ENCODE measurements around the gene MT1X. TPM values are rescaled to one million over a fixed set of nuclear protein-coding genes. Genes with fewer than 3 reads are reported as not detected.
A peak's percentile ranks its signal among the peaks of the same experiment; 100 is the strongest.

Gene MT1X
- total RNA-seq, 1 donor from 2014 or later = 36.3 TPM

- peaks cover 20% of the 10 kb centered on the region for H3K4me1 Mint-ChIP-seq
- intact Hi-C loops (cut with micrococcal nuclease) = no loop called here
- H3K36me3 Mint-ChIP-seq (ENCODE audit: low read depth) = no peaks in the 10 kb centered on the region
- CTCF ChIA-PET = interaction anchor here (0.6 to 1.1 kb wide), 2 partner anchors 163 to 596 kb away, joined by 3 read pairs; no protein-coding TSS in a partner anchor
- POLR2A ChIA-PET = no interaction called here
- no peaks in the 10 kb centered on the region for H3K9me3 Mint-ChIP-seq
- no peak overlapping the region for H3K27ac Mint-ChIP-seq
- H3K27me3 Mint-ChIP-seq = peaks cover 17% of the 10 kb centered on the region
- no peak overlapping the region for H3K4me3 Mint-ChIP-seq
- TF ChIP-seq, protein P1, sequence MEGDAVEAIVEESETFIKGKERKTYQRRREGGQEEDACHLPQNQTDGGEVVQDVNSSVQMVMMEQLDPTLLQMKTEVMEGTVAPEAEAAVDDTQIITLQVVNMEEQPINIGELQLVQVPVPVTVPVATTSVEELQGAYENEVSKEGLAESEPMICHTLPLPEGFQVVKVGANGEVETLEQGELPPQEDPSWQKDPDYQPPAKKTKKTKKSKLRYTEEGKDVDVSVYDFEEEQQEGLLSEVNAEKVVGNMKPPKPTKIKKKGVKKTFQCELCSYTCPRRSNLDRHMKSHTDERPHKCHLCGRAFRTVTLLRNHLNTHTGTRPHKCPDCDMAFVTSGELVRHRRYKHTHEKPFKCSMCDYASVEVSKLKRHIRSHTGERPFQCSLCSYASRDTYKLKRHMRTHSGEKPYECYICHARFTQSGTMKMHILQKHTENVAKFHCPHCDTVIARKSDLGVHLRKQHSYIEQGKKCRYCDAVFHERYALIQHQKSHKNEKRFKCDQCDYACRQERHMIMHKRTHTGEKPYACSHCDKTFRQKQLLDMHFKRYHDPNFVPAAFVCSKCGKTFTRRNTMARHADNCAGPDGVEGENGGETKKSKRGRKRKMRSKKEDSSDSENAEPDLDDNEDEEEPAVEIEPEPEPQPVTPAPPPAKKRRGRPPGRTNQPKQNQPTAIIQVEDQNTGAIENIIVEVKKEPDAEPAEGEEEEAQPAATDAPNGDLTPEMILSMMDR (IDR thresholded peaks at IDR 0.05) = no peak
- DNase-seq (no peak), ATAC-seq (ENCODE audit: low read depth) (no peak)
These were observed 3.1 kb upstream of the MT1X start for GRCh38 chr16:56679078-56679730.

DNA sequence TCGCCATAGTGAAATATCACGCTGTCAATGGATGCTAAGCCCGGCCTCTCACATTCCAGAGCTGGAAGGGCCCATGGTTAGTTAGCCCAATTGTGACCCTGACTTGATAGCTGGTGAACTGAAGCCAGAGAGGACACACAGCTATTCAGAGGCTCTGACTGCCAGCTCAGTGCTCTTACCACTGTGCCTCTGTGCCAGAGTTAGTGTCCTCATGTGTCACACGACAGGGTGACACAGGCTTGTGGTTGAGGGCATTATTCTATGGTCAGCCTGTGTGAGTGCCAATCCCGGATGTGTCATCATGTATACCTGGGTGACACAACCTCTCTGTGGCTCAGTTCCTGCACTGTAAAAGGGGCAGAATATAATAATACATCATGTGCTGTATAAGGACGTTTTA, 2.5 kb upstream of the MT1X start:
- CTCF ChIA-PET = interaction anchor here (0.6 kb wide), 1 partner anchor 596 kb away, joined by 3 read pairs; no protein-coding TSS in a partner anchor
- intact Hi-C loops (cut with micrococcal nuclease) = loop anchor here (5.0 kb wide), 3 partner anchors 38 to 163 kb away; no protein-coding TSS in a partner anchor
- TF ChIP-seq, protein P1 (IDR thresholded peaks at IDR 0.05) = no peak

DNA sequence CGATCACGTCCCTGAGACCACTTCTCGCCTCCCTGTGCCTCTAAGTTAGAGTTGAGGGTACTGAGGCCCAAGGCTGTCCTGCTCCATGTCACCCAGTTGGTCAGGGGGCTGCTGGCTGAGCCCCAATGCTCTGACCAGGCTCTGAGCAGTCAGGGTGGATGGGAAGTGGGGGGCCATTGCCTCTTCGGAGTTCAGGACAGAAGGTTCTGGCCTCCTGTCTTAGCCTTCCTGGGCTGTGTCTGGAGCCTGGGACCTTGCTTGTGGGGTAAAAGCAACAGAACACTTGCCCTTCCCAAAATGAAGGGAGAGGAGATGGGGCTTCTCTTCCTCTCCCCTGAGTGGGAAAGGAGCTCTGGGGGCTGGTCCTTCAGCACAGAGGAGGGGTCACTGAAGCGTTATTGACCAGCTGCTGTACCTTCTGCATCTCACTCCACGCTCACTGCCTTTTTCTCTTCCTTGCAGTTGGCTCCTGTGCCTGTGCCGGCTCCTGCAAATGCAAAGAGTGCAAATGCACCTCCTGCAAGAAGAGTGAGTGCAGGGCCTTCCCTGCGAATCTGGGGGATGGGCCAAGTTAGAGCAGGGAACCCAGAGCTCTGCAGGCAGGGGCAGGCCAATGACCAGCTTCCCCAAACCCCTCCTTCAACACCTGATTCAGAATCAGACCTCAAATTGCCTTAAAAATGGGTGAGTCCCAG, 580 bp downstream of the MT1X start:
- Mint-ChIP-seq H3K36me3 (ENCODE audit: low read depth) (no peaks in the 10 kb centered on the region), H3K27me3 (peaks cover 6% of the 10 kb centered on the region), H3K4me3 (peak overlapping the region; percentile 93), H3K27ac (peak overlapping the region; percentile 84), H3K9me3 (no peaks in the 10 kb centered on the region), H3K4me1 (peaks cover 11% of the 10 kb centered on the region)
- ATAC-seq (ENCODE audit: low read depth) (no peak), DNase-seq (no peak)
- TF ChIP-seq, protein P1 (IDR thresholded peaks at IDR 0.05) = no peak
- POLR2A ChIA-PET = interaction anchor here (0.6 to 1.8 kb wide), 11 partner anchors 13 to 187 kb away, joined by 3 to 9 read pairs (median 4); partner anchors contain the start of genes MT1F and MT2A
- CTCF ChIA-PET = interaction anchor here (1.8 kb wide), 1 partner anchor 19 kb away, joined by 7 read pairs; no protein-coding TSS in a partner anchor
- intact Hi-C loops (cut with micrococcal nuclease) = loop anchor here (1.0 to 5.0 kb wide), 8 partner anchors 20 to 166 kb away; partner anchors contain the start of genes MT1F, MT2A and NUP93

More for the DNA sequence above, 2.5 kb upstream of the MT1X start:
- Mint-ChIP-seq H3K4me1 (peaks cover 20% of the 10 kb centered on the region), H3K4me3 (no peak overlapping the region), H3K9me3 (no peaks in the 10 kb centered on the region), H3K36me3 (ENCODE audit: low read depth) (no peaks in the 10 kb centered on the region), H3K27me3 (peaks cover 11% of the 10 kb centered on the region), H3K27ac (no peak overlapping the region)
- ATAC-seq (ENCODE audit: low read depth) (no peak), DNase-seq (no peak)
- POLR2A ChIA-PET = no interaction called here

GRCh38 chr16:56683424-56684172, 1.3 kb downstream of the MT1X start:
- ChIA-PET CTCF (interaction anchor here (1.8 kb wide), 1 partner anchor 18 kb away, joined by 7 read pairs; no protein-coding TSS in a partner anchor), POLR2A (interaction anchor here (0.6 to 1.8 kb wide), 7 partner anchors 13 to 186 kb away, joined by 3 to 9 read pairs (median 4); partner anchors contain the start of gene MT2A)
- no peak for DNase-seq
- Mint-ChIP-seq H3K4me3 (no peak overlapping the region), H3K36me3 (ENCODE audit: low read depth) (no peaks in the 10 kb centered on the region), H3K27ac (no peak overlapping the region), H3K27me3 (peaks cover 8% of the 10 kb centered on the region), H3K4me1 (peaks cover 11% of the 10 kb centered on the region), H3K9me3 (no peaks in the 10 kb centered on the region)
- intact Hi-C loops (cut with micrococcal nuclease) = loop anchor here (2.0 to 5.0 kb wide), 4 partner anchors 19 to 166 kb away; no protein-coding TSS in a partner anchor
- TF ChIP-seq, protein P1 (IDR thresholded peaks at IDR 0.05) = no peak
- no peak for ATAC-seq (ENCODE audit: low read depth)
